GM04503 (cell line): ENCODE data around the gene RAB40B.
"Not testable (repeated sequence)": the region's sequence is repeated elsewhere in the genome, so short reads cannot be mapped to it uniquely, and the experiment has no call there.

Source experiments
- DNase-seq: peaks from one replicate; pipeline ENCODE4 v3.0.0-alpha.2; 2012; ENCODE audit warnings: low read depth

The RAB40B gene

DNA sequence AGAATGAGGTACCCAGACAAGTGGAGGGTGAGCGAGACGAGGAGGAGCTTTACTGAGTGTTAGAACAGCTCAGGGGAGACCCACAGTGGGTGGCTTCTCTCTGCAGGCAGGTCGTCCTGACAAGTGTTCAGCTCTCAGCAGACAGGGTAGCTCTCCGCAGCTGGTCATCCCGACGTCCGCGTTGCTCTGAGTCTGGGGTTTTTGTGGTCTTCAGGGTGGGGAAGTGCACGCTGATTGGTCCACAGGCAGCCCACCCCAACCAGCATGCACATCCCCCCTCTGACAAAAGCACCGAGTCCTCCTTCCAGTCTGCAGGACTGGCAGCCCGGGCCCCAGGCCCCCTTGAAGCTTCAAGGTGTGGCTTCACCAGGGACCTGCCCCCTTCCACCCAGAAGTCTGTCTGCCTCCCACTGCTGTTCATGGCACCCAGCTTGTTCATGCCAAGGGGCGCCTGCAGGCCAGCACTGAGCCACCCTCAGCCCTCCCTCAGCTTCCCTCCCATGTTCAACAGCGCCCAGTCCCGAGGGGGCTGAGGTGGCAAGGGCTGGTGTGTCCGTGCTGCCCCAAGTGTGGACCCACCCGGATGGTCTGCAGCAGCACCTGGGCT lies 30.4 kb downstream of the RAB40B start:
- DNase-seq, result no peak

DNA sequence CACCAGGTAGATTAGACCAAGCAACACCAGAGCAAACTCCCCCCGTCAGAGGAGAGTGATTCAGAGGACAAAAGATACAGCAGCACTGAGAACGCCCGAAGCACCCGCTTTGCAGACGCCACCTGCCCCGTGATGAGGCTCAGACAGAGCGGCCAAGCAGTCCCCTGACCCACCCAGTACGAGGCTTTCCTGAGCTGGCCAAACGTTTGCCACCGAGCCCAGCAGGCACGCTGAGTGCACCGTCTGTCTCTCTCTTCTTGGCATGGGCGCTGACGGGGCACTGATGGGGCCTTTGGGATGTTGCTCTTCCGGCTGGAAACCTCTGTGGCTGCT lies 30.9 kb downstream of the RAB40B start:
- DNase-seq, result no peak

DNA sequence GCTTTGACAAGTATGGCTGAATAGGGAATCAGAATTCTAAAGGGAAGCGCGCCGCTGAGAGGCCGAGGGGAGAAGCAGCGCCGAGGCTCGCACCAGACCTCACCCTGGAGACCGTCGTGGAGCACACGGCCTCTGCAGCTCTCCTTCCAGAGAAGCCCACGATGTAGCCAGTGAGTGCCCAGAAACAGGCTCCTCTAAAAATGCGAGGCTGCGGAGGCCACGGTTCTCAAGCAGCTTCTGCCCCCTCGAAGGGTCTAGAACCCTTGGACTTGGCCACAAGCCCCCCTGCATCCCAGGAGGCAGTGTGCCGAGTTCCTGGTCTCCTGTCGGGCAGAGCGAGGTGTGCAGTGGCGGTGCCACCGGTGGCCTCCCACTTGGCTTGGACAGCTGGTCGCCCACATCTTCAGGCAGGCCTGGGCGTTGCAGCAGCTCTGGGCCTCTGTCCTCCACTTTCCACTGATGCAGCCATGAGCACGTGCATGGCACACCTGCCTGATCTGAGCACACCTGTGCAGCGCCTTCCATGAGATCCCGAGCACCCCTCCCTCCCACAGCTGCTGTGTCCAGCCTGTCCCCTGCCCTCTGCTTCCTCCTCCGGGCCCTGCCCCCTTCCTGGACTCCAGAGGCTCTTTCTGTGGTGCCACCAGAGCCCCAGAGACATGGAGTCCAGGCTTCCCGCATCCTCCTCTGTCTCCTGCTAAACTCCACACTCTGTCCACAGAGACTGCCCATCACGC lies 31.4 kb downstream of the RAB40B start:
- no peak for DNase-seq

DNA sequence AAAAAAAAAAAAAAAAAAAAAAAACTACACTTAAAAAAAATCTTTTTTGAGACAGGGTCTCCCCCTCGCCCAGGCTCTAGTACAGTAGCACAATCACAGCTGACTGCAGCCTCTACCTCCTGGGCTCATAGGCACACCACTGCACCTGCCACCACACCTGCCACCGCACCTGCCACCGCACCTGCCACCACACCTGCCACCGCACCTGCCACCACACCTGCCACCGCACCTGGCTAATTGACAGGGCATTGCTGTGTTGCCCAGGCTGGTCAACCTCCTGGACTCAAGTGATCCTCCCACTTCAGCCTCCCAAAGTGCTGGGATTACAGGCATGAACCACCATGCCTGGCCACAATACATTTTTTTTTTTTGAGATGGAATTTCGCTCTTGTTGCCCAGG lies 32.6 kb downstream of the RAB40B start:
- DNase-seq, result no peak

DNA sequence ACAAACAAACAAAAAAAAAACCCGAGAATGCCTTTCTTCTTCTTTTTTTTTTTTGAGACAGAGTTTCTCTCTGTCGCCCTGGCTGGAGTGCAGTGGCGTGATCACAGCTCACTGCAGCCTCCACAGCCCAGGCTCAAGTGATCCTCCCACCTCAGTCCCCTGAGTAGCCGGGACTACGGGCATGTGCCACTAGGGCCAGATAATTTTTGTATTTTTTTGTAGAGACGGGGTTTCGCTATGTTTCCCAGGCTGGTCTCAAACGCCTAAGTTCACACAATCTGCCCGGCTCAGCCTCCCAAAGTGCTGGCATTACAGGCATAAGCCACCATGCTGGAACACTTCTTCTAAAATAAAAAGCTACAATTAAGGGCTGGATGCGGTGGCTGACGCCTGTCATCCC lies 33.3 kb downstream of the RAB40B start:
- DNase-seq, result no peak

DNA sequence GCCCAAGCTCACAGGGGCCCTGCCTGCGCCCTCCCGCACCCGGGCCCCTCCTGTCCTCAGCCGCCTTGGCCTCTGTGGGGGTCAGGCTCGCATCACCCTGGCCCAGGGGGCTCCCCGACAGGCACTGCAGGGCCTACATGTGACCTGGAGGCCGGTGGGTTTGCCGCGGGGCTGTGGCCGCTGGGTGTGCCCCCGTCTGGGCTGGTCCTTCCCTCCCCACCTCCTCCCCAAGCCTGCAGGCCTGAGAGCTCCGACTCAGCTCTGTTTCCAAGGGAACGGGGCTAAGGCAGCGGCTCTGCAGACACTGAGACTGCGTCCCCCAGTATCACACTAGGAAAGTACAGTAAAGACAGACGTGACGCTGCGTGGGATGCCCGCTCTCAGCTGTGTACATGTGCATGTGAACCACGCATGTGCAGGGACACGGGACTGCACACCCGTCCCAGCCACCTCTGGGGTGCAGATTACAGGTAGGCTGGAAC lies 33.8 kb downstream of the RAB40B start:
- no peak for DNase-seq

DNA sequence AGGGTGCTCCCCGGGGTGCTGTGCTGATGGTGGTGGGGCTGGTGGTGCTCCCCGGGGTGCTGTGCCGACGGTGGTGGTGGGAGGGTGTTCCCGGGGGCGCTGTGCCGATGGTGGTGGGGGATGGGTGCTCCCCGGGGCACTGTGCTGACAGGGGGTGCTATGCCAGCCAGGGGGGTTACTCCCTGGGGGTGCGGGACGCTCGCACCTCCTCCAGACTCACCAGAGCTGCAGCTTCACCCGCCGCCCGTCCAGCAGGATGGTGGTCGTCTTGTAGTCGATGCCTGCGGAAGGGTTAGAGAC lies 34.3 kb downstream of the RAB40B start:
- DNase-seq, result no peak

DNA sequence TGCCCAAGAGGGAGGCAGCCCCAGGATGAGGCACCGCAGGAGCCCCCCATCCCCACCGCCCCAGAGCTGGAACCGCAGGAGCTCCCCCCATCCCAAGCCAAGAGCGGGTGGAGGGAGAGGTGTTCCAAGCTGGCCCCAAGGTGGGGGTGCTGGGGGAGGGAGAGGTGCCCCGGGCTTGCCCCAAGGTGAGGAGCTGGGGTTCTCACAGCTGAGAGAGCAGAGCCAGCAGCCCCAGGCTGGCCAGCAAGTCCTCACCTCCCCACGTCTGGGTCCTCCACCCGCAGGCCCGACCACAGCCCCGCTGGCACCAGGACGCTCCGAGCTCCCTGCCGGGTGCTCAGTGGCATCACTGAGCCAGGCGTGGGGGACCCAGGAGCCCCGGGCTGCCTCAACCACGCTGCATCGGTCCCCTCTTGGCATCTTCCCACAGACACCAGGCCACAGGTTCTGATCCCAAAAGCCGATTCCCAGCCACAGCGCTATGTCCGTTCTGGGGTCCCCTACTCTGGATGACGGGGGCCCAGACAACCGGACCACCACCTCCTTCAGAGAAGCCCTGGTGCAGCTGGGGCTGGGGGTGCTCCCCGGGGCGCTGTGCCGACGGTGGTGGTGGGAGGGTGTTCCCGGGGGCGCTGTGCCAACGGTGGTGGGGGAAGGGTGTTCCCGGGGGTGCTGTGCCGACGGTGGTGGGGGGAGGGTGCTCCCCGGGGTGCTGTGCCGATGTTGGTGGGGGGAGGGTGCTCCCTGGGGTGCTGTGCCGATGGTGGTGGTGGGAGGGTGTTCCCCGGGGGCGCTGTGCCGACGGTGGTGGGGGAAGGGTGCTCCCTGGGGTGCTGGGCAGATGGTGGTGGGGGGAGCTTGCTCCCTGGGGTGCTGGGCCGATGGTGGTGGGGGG lies 34.9 kb downstream of the RAB40B start:
- no peak for DNase-seq

DNA sequence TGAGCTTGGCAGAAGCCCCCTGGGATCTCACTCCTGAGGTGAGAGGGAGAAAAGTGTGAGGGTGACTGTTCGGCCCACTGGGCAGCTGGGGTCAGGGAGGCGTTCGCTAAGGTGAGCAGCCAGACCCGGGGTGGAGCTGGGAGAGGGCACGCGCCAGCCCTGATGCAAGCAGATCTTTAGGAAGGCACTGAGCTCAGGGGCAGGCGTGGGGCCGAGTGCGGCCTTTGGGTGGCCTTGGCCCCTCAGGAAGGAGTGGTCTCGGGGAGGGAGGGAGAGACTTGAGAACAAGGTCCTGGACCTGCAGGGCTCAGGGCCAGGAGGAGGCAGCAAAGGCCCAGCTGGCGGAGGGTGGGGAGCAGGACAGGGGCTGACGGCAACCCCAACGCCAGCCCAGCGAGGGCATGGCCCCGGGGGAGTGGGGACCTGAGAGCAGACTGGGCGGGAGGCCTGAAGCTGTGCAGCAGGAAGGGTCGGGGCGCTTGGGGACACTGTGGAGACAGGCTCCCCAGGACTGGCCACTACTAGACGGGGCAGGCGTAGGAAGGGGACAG lies 35.7 kb downstream of the RAB40B start:
- DNase-seq, result no peak

DNA sequence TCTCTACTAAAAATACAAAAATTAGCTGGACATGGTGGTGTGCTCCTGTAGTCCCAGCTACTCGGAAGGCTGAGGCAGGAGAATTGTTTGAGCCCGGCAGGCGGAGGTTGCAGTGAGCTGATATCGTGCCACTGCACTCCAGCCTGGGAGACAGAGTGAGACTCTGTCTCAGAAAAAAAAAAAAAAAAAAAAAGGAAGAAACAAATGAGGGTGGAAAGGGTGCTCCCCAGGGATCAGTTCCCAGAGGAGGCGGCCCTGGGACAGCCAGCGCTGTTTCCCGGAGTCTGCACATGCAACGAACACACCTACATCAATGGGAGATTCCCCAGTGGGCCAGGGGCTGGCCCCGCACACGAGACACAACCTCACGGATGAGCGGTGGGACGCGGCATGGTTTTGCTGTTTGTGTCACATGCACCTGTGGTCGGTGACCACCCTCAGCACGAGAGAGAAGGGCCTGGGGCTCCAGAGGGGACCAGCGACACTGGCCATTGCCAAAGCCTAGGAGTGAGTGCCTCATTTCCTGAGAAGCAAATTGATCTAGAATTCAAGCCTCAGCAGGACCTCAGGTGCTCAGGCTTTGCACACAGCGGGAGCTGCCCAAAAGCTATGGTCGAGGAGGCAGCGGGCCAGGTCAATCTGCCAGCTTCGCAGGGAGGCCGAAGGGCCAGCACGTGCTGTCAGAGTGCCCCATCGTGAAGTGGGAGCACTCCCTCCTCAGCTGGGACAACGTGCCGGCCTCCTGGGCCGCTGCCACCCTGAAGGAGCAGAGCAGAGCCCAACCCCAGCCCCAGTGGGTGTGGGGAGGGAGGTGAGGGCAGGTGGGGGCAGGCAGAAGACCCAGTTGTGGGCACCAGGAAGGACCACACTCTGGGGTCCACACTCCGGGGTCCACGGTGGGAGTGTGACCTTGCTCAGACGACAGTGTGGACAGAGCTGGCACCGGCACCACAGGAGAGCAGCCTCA lies 36.5 kb downstream of the RAB40B start:
- DNase-seq, result no peak

DNA sequence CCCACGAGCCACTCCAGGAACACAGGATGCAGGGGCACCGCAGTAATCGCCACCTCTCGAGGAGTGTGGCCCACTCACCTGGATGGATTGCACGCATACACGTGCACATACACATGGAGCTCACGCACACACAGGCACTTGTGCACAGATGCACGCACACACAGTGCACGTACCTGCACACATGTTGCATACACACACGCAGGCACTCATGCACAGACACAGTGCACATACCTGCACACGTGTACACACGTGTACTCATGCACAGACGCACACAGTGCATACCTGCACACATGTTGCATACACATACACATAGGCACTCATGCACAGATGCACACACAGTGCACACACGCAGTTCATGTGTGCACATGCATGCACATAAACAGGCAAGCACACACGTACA lies 38.6 kb downstream of the RAB40B start:
- DNase-seq, result no peak

DNA sequence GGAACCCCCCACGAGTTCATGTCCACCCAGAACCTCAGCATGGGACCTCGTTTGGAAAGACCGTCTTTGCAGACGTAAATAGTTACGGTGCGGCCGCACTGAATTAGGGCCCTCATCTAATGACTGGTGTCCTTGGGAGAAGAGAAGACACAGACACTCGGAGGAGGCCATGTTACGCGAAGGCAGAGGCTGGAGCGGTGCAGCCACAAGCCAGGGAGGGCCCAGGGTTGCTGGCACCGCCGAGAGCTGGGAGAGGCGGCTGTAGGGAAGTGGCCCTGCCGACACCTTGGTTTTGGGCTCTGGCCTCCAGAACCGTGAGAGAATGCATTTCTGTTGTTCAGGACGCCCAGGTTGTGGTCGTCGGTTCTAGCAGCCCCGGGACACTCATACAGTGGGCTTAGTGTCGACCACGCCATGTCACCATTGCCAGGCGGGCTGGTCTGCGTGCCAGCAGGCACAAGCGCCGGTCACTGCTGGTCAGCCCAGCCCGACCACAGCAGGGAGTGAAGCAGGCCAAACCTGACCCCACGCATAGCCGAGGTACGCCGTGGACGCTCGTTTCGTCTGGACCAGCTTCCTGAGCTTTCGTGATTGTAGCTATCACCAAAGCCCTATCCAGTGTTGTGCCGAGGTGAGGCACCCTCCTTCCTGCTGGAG lies 39.6 kb downstream of the RAB40B start:
- DNase-seq, result no peak

DNA sequence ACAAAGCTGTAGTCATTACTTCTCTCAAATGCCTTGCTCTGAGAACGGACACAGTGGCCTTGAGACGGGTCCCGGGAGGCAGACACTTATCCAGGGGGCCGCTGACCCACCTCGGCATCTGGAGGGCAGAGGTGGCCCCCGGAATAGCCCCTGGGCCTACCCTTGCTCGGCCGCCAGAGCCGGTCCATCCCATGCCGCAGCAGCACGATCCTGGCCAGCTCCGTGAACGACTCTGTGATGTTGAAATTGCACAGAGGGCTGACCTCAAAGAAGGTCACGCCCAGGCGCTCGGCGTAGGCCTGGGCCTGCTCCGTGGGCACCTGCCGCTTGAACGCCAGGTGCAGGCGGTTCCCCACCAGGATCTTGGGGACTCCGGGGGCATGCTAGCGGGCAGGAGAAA lies 40.2 kb downstream of the RAB40B start:
- no peak for DNase-seq

DNA sequence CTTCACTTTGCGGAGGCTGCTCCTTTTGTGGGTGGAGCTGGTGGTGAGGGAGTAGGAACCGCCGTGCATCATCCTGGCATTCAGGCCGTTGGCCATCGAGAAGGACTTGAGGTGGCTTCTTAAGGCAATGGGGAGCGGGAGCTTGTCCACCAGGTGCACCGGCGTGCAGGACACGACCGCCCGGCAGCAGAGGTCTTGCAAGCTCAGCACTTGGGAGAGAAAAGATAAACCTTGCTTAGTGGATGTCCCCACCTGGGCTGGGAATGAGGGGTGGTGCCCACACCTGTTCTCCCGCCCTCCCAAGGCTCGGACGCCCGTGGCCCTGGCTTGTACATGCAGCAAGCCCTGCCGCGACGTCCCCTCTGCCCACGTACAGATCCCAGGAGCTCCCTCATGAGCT lies 40.6 kb downstream of the RAB40B start:
- no peak for DNase-seq

DNA sequence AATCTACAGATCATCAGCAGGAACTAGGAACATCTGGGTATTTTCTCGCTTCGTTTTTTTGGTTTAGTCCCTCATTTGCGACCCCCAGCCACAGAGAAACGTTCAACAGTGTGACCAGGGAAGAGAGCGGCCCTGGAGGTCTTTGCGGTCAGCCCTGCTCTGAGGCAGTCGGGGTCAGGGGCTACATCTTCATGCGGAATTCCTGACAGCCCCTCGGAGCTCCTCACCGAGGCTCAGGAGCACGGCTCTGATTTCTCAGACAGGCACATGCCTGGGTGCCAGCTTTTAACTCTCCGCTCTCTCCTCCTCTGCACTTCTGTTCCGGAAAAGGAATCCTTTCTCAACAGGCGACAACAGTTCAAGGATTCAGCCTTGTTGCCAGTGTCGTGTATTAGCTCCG lies 42.2 kb downstream of the RAB40B start:
- DNase-seq, result no peak

DNA sequence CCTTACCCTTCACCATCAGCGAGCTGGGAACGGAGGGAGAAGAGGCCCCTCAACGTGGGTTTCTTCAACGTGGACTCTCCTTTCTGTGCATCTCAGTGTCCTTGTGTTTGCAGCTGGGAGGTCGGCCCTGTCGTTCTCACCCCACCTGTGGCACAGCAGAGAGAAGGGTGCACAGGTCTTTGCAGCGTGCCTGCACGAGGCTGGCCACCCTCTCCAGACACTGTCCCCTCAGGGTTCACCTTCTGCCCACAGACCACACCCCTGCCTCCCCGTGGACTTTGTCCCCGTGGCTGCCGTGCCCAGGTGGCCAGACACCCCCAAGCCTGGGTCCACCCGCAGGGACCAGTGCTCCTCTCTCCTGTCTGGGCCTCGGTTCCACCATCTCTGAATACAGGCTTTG lies 43.0 kb downstream of the RAB40B start:
- DNase-seq, result no peak

DNA sequence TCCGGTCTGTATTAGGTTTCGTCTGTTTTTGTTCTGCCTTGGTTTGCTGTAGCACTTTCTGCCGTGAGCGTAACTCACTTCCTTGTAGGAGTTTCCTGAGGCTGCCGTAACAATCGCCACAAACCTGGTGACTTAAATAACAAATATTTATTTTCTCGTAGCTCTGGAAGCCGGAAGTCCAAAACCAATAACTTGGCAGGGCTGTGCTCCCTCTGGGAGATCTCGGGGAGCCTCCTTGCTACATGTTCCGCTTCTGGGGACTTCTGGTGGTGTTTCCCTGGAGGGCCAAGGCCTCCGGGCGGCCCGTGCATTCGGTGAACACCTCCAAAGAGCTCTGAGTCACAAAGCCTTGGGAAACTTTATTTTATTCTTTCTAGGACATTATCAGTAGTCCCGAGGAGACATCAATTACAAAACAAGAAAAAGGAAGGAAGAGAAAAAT lies 43.4 kb downstream of the RAB40B start:
- DNase-seq, result no peak

DNA sequence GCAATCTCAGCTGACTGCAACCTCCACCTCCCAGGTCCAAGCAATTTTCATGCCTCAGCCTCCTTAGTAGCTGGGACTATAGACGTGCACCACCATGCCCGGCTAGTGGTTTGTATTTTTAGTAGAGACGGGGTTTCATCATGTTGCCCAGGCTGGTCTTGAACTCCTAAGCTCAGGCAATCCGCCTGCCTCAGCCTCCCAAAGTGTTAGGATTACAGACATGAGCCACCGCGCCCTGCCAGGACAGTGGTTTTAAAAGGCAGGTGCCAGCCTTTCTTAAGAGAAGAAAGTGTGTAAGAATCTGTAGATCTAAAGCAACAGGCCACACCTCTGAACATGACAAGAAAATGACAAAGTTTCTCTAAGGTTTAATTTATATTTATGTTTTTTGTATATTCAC lies 43.9 kb downstream of the RAB40B start:
- not testable (repeated sequence) for DNase-seq

DNA sequence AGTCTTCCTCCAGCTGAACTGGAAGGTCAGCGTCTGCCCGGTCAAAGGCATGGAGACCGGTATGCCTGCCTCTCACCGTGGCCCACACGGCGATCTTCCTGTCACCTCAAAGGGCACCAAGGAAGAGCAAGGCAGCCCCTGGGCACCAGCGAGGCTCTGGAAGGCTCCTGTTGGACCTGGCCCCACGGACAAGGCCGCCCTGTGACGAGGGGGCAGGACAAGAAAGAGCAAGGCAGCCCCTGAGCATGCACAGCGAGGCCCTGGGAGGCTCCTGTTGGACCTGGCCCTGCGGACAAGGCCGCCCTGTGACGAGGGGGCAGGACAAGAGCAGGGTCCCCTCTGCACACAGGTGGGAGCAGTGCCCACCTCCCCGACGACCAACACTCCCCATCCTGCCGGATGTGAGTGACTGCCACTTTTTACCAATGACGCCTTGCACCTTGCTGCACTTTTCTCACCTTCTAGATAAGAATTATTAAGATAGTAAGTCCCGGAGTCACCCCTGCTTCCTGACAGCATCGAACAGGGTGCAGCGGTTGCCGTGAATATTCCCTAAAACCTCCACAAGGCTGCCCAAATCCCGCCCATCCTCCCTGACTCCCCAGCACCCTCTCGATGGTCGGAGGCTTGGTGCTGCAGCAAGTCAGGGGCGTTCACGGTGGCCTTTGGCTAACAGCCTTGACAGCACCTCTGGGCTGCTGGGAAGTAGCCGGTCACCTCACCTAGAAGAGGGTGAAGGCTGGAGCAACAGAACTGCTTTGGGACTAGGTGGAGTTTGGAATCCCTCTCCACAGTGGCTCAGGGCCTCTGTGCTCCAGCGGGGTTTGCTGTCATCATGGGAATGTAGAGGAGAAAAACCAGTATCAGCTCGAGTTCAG lies 44.6 kb downstream of the RAB40B start:
- DNase-seq, result no peak

DNA sequence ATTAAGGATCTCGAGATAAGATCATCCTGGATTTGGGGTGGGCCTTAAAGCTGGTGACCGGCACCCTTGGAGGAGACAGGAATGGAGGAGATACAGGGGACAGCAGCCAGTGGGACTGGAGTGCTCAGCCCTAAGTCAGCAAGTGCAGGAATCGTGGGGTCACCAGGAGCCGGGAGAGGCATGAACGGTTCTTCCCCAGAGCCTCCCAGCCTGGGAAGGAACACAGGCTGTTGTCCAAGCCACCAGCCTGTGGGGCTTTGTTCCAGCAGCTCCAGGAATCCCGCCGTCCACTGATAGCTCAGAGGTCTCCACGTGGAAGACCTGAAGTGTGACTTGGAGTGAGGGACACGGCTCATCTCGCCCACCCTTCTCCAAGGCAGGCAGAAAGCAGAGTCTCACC lies 47.8 kb downstream of the RAB40B start:
- DNase-seq, result no peak
